Measurements from ENCODE around the gene CLCN7.

Gene CLCN7

GRCh38 chr16:1408171-1408837 lies 66.5 kb downstream of the CLCN7 start:
- Histone ChIP-seq H3K9me3 (ENCODE audit: control insufficient read depth in 5 of 5, low read length in 5 of 5) (no peaks in the 10 kb centered on the region), H3K27me3 (ENCODE audit: control insufficient read depth in 5 of 5, insufficient read depth in 4 of 5, low read length in 5 of 5) (peaks cover 0 to 3% (median 0%) of the 10 kb centered on the region in 5 donors), H3K36me3 (ENCODE audit: control insufficient read depth in 5 of 5, insufficient read depth in 5 of 5, low read length in 5 of 5) (peaks cover 0 to 38% (median 21%) of the 10 kb centered on the region in 5 donors), H3K4me3 (ENCODE audit: low read depth in 1 of 5, low read length in 5 of 5) (peak overlapping the region in 4 of 5 donors; percentile 60 to 69 (median 66)), H3K9ac (ENCODE audit: low read length in 5 of 5) (peak overlapping the region in 3 of 5 donors; percentile 30 to 69 (median 46)), H3K4me1 (ENCODE audit: control insufficient read depth in 5 of 5, insufficient read depth in 5 of 5, low read length in 5 of 5) (peaks cover 3 to 22% (median 17%) of the 10 kb centered on the region in 5 donors), H3K27ac (ENCODE audit: low read depth, low read length) (peak overlapping the region; percentile 70)

GRCh38 chr16:1407753-1408152 lies 67.1 kb downstream of the CLCN7 start:
- Histone ChIP-seq H3K4me1 (ENCODE audit: control insufficient read depth in 5 of 5, insufficient read depth in 5 of 5, low read length in 5 of 5) (peaks cover 3 to 19% (median 15%) of the 10 kb centered on the region in 5 donors), H3K36me3 (ENCODE audit: control insufficient read depth in 5 of 5, insufficient read depth in 5 of 5, low read length in 5 of 5) (peaks cover 0 to 42% (median 26%) of the 10 kb centered on the region in 5 donors), H3K9ac (ENCODE audit: low read length in 5 of 5) (peak overlapping the region in 2 of 5 donors; percentile 43 to 66), H3K27me3 (ENCODE audit: control insufficient read depth in 5 of 5, insufficient read depth in 4 of 5, low read length in 5 of 5) (peaks cover 0 to 3% (median 0%) of the 10 kb centered on the region in 5 donors), H3K4me3 (ENCODE audit: low read depth in 1 of 5, low read length in 5 of 5) (peak overlapping the region in 3 of 5 donors; percentile 44 to 66 (median 60)), H3K27ac (ENCODE audit: low read depth, low read length) (peak overlapping the region; percentile 70), H3K9me3 (ENCODE audit: control insufficient read depth in 5 of 5, low read length in 5 of 5) (no peaks in the 10 kb centered on the region)

GRCh38 chr16:1403733-1404132 lies 71.1 kb downstream of the CLCN7 start:
- H3K9ac ChIP-seq (ENCODE audit: low read length in 5 of 5), result no peak overlapping the region
- H3K27ac ChIP-seq (ENCODE audit: low read depth, low read length), result no peak overlapping the region
- H3K27me3 ChIP-seq (ENCODE audit: control insufficient read depth in 5 of 5, insufficient read depth in 4 of 5, low read length in 5 of 5), result peaks cover 0 to 3% (median 0%) of the 10 kb centered on the region in 5 donors
- H3K36me3 ChIP-seq (ENCODE audit: control insufficient read depth in 5 of 5, insufficient read depth in 5 of 5, low read length in 5 of 5), result peaks cover 0 to 66% (median 54%) of the 10 kb centered on the region in 5 donors
- H3K4me3 ChIP-seq (ENCODE audit: low read depth in 1 of 5, low read length in 5 of 5), result no peak overlapping the region
- no peaks in the 10 kb centered on the region for H3K9me3 ChIP-seq (ENCODE audit: control insufficient read depth in 5 of 5, low read length in 5 of 5)
- H3K4me1 ChIP-seq (ENCODE audit: control insufficient read depth in 5 of 5, insufficient read depth in 5 of 5, low read length in 5 of 5), result peaks cover 3 to 13% (median 12%) of the 10 kb centered on the region in 5 donors

GRCh38 chr16:1403036-1403435 lies 71.8 kb downstream of the CLCN7 start:
- peaks cover 0 to 73% (median 61%) of the 10 kb centered on the region in 5 donors for H3K36me3 ChIP-seq (ENCODE audit: control insufficient read depth in 5 of 5, insufficient read depth in 5 of 5, low read length in 5 of 5)

GRCh38 chr16:1401758-1402154 lies 73.1 kb downstream of the CLCN7 start:
- no peak overlapping the region for H3K9ac ChIP-seq (ENCODE audit: low read length in 5 of 5)

More at GRCh38 chr16:1403036-1403435, 71.8 kb downstream of the CLCN7 start:
- H3K4me3 ChIP-seq (ENCODE audit: low read depth in 1 of 5, low read length in 5 of 5), result no peak overlapping the region
- H3K4me1 ChIP-seq (ENCODE audit: control insufficient read depth in 5 of 5, insufficient read depth in 5 of 5, low read length in 5 of 5), result peaks cover 3 to 7% (median 6%) of the 10 kb centered on the region in 5 donors
- H3K9ac ChIP-seq (ENCODE audit: low read length in 5 of 5), result no peak overlapping the region
- no peak overlapping the region for H3K27ac ChIP-seq (ENCODE audit: low read depth, low read length)
- H3K27me3 ChIP-seq (ENCODE audit: control insufficient read depth in 5 of 5, insufficient read depth in 4 of 5, low read length in 5 of 5), result peaks cover 0 to under 1% (median 0%) of the 10 kb centered on the region in 5 donors
- no peaks in the 10 kb centered on the region for H3K9me3 ChIP-seq (ENCODE audit: control insufficient read depth in 5 of 5, low read length in 5 of 5)

GRCh38 chr16:1401061-1401757 lies 73.6 kb downstream of the CLCN7 start:
- H3K9me3 ChIP-seq (ENCODE audit: control insufficient read depth in 5 of 5, low read length in 5 of 5), result no peaks in the 10 kb centered on the region
- no peaks in the 10 kb centered on the region for H3K4me1 ChIP-seq (ENCODE audit: control insufficient read depth in 5 of 5, insufficient read depth in 5 of 5, low read length in 5 of 5)
- H3K27ac ChIP-seq (ENCODE audit: low read depth, low read length), result no peak overlapping the region
- H3K27me3 ChIP-seq (ENCODE audit: control insufficient read depth in 5 of 5, insufficient read depth in 4 of 5, low read length in 5 of 5), result no peaks in the 10 kb centered on the region
- no peak overlapping the region for H3K9ac ChIP-seq (ENCODE audit: low read length in 5 of 5)
- H3K4me3 ChIP-seq (ENCODE audit: low read depth in 1 of 5, low read length in 5 of 5), result no peak overlapping the region
- peaks cover 0 to 81% (median 71%) of the 10 kb centered on the region in 5 donors for H3K36me3 ChIP-seq (ENCODE audit: control insufficient read depth in 5 of 5, insufficient read depth in 5 of 5, low read length in 5 of 5)

More at GRCh38 chr16:1401758-1402154, 73.1 kb downstream of the CLCN7 start:
- H3K4me3 ChIP-seq (ENCODE audit: low read depth in 1 of 5, low read length in 5 of 5), result no peak overlapping the region
- no peaks in the 10 kb centered on the region for H3K4me1 ChIP-seq (ENCODE audit: control insufficient read depth in 5 of 5, insufficient read depth in 5 of 5, low read length in 5 of 5)
- peaks cover 0 to 81% (median 69%) of the 10 kb centered on the region in 5 donors for H3K36me3 ChIP-seq (ENCODE audit: control insufficient read depth in 5 of 5, insufficient read depth in 5 of 5, low read length in 5 of 5)
- H3K9me3 ChIP-seq (ENCODE audit: control insufficient read depth in 5 of 5, low read length in 5 of 5), result no peaks in the 10 kb centered on the region
- no peak overlapping the region for H3K27ac ChIP-seq (ENCODE audit: low read depth, low read length)
- H3K27me3 ChIP-seq (ENCODE audit: control insufficient read depth in 5 of 5, insufficient read depth in 4 of 5, low read length in 5 of 5), result no peaks in the 10 kb centered on the region

GRCh38 chr16:1398826-1399581 lies 75.8 kb downstream of the CLCN7 start:
- no peaks in the 10 kb centered on the region for H3K27me3 ChIP-seq (ENCODE audit: control insufficient read depth in 5 of 5, insufficient read depth in 4 of 5, low read length in 5 of 5)
- no peaks in the 10 kb centered on the region for H3K9me3 ChIP-seq (ENCODE audit: control insufficient read depth in 5 of 5, low read length in 5 of 5)
- no peaks in the 10 kb centered on the region for H3K4me1 ChIP-seq (ENCODE audit: control insufficient read depth in 5 of 5, insufficient read depth in 5 of 5, low read length in 5 of 5)

GRCh38 chr16:1398351-1398750 lies 76.5 kb downstream of the CLCN7 start:
- no peak overlapping the region for H3K9ac ChIP-seq (ENCODE audit: low read length in 5 of 5)
- H3K9me3 ChIP-seq (ENCODE audit: control insufficient read depth in 5 of 5, low read length in 5 of 5), result no peaks in the 10 kb centered on the region
- no peaks in the 10 kb centered on the region for H3K4me1 ChIP-seq (ENCODE audit: control insufficient read depth in 5 of 5, insufficient read depth in 5 of 5, low read length in 5 of 5)
- H3K36me3 ChIP-seq (ENCODE audit: control insufficient read depth in 5 of 5, insufficient read depth in 5 of 5, low read length in 5 of 5), result peaks cover 0 to 86% (median 74%) of the 10 kb centered on the region in 5 donors
- H3K27ac ChIP-seq (ENCODE audit: low read depth, low read length), result no peak overlapping the region
- H3K4me3 ChIP-seq (ENCODE audit: low read depth in 1 of 5, low read length in 5 of 5), result no peak overlapping the region
- H3K27me3 ChIP-seq (ENCODE audit: control insufficient read depth in 5 of 5, insufficient read depth in 4 of 5, low read length in 5 of 5), result no peaks in the 10 kb centered on the region

More at GRCh38 chr16:1398826-1399581, 75.8 kb downstream of the CLCN7 start:
- Histone ChIP-seq H3K27ac (ENCODE audit: low read depth, low read length) (no peak overlapping the region), H3K36me3 (ENCODE audit: control insufficient read depth in 5 of 5, insufficient read depth in 5 of 5, low read length in 5 of 5) (peaks cover 0 to 86% (median 74%) of the 10 kb centered on the region in 5 donors), H3K4me3 (ENCODE audit: low read depth in 1 of 5, low read length in 5 of 5) (no peak overlapping the region), H3K9ac (ENCODE audit: low read length in 5 of 5) (no peak overlapping the region)

- H3K9ac ChIP-seq (ENCODE audit: low read length in 5 of 5), result no peak overlapping the region
- no peak overlapping the region for H3K4me3 ChIP-seq (ENCODE audit: low read depth in 1 of 5, low read length in 5 of 5)
- H3K27me3 ChIP-seq (ENCODE audit: control insufficient read depth in 5 of 5, insufficient read depth in 4 of 5, low read length in 5 of 5), result no peaks in the 10 kb centered on the region
- H3K36me3 ChIP-seq (ENCODE audit: control insufficient read depth in 5 of 5, insufficient read depth in 5 of 5, low read length in 5 of 5), result peaks cover 0 to 86% (median 74%) of the 10 kb centered on the region in 5 donors
- H3K27ac ChIP-seq (ENCODE audit: low read depth, low read length), result no peak overlapping the region
- H3K4me1 ChIP-seq (ENCODE audit: control insufficient read depth in 5 of 5, insufficient read depth in 5 of 5, low read length in 5 of 5), result no peaks in the 10 kb centered on the region
- no peaks in the 10 kb centered on the region for H3K9me3 ChIP-seq (ENCODE audit: control insufficient read depth in 5 of 5, low read length in 5 of 5)
These were observed 77.0 kb downstream of the CLCN7 start for GRCh38 chr16:1397779-1398178.
